HUDEP-2 (cell line): ENCODE results near the gene KCNC4.

Experiments
- DNase-seq, 76 experiments: peaks; one replicate each; lab custom pipeline; 2025; ENCODE audit not compliant: unreplicated experiment in 76 of 76; lab: John Stamatoyannopoulos, UW

The KCNC4 gene

DNA sequence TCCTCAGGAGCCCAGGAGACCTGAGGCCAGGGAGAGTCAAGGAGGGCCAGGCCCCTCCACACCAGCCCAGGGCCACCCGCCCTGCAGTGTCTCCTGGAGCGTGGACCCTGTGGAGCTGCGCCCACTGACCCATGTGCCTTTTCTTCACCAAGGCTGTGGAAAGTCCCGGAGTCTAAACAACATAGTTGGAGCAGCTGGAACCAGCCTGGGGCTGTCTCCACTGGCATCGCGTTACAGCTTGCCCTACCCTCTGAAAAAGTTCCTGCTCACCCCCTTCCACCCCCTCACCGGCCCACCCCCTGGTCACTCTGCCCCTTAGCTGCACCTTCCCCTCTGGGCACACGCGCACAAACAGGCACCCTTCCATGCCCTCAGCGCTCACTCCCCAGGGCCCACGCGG, 18.3 kb downstream of the KCNC4 start:
- no peak for DNase-seq

- no peak for DNase-seq
Measured at GRCh38 chr1:110228869-110229268, 18.8 kb downstream of the KCNC4 start.

DNA sequence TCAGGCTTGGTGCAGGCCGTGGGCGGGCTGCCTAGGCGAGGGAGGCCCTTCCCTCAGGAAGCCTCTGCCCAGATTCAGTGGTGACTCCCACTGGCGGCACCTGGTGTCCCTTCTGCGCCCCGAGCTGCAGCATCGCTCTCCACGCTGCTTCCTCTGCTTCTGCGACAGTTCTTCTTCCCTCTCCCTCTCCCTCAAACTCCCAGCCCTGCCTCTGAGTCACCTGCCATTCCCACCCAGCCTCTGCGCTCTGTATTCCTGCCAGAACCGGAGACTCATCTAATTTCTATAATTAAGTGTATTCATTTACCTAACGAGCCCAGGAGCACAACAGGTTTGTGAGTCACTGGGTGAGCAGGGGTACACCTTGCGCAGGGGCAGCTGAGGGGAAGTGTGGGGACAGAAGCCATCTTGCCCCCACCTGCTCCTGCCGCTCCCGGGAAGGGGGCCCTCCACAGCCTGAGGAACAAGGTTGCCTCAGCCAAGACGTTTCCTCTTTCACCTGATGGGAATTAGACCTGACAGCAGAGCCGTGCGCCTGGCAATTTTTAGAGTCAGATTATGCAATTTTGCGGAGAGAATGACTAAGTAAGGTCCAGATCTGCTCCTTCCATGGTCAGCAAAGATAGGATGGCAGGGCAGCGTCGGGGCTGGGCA, 19.4 kb downstream of the KCNC4 start:
- no peak for DNase-seq

DNA sequence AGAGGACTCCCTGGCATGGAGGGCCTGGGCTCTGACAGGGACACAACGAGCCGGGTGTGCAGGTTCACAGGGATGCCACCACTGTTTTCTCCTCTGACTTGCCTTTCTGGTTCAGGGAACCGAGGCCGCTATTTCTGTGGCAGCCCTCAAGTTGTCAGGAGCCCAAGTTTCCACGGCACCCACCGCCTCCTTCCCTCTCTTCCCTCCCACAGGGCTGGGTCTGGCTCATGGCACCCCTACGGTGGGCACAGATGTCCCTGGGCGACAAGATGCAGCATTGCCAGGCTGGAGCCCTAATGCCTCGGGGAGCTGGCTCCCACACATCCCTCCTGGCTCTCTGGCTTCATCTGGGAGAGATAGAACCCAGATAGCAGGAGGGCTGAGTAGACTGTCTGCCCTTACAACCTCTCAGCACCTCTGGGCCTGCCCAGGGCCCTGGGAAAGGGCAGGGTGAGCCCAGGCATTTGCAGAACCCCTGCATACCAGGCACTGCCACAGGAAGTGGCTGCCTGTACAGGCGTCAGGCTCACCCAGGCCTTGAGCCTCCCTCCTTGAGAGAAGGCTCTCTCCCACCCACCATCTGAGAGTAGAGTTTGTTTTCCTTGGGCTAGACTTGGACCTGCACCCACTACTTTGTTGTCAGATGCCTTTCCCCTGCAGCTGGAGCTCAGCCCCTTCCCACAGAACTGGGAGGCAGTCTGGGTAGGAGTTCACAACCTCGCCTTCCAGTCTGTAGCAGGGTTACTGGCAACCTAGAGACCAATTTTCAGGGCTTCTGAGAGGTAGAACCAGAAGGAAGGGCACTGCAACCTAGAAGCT, 20.5 kb downstream of the KCNC4 start:
- DNase-seq: no peak

- no peak for DNase-seq
Measured at GRCh38 chr1:110233861-110234260, 23.7 kb downstream of the KCNC4 start.

DNA sequence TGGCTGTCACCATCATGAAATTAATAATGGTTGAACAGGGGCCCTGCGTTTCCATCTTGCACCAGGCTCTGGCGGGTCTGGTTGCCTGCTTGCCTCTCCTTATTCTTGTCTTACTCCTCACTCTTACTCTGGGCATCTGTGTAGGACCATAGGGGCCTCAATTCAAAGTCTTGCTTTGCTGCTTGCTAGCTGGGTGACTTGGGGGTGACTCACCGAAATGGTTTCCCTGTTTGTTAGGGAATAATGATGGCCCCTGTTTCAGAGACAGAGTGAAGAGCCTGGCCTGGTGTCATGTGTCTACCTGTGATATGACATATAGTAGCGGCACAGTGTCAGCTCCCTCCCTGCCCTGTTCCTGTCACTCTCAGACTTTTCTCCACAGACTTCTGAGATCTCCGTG, 24.6 kb downstream of the KCNC4 start:
- DNase-seq: no peak

DNA sequence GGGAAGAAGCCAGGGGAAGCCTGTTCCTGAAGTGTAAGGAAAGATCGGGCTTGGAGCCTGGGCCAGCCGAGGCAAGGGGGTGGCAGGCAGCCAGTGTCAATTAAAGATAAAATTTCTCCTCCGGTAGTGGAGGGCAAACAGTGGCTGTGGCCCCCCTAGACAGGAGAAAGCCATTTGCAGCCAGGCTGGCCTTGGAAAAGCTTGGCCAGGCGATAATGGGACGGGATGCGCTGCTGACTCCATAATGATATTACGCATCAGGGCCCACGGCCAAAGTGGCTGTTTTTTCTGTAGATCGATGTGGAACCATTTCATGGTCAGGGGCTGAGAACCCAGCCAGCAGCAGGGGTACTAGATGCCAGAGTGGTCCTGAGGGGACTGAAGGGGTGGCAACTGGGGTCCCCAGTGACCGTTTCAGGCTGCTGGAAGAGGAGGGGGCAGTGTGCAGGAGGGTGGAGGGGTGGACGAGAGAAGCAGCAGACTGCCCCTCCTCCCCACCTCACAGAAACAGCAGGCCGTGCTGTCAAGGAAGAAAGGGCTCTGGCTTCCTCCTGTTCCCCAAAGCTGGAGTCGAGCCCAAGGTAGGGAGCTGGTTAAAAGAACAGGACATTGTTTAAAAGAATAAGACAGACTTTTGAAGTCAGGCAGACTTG, 25.2 kb downstream of the KCNC4 start:
- DNase-seq: no peak

DNA sequence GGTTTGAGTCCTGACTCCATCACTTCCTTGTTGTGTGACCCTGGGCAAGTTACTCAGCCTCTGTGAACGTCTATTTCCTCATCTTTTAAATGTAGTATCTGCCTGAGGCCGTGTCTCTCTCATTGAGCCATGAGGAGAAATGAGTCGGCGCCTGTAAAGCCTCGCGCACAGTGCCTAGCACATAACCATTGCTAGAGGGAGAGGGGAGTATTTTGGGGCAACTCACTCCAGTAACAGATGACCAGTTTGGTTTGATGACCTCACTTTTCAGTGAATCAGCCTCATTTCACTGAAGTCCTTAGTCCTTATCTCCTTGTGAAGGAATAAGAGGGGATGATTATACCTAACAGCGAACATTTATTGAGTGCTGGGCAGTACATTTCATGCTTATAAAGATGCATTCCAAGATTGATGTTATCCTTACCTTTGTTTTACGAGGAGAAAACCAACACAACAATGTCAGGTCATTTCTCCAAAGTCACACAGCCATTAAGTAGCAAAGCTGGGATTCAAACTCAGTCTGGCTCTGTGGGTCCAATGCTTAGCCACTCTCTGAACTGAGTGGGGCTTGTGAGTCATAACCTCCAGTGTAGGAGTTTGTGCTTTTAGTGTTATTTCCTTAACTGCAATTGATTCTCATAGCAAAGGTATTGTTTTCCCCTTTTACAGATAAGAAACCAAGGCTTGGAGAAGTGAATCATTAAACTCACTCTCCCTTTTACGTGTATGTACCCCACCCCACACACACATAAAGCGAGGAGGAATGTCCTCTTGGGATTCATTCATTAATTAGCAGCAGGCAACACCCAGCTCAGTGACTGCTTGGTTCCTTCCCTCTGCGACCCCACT, 25.9 kb downstream of the KCNC4 start:
- DNase-seq: peak in 2 of 76 experiments; percentile 3 to 5

GRCh38 chr1:110237386-110238152, 27.5 kb downstream of the KCNC4 start:
- DNase-seq: no peak

- DNase-seq: no peak
Measured at GRCh38 chr1:110239441-110240430, 29.6 kb downstream of the KCNC4 start.

DNA sequence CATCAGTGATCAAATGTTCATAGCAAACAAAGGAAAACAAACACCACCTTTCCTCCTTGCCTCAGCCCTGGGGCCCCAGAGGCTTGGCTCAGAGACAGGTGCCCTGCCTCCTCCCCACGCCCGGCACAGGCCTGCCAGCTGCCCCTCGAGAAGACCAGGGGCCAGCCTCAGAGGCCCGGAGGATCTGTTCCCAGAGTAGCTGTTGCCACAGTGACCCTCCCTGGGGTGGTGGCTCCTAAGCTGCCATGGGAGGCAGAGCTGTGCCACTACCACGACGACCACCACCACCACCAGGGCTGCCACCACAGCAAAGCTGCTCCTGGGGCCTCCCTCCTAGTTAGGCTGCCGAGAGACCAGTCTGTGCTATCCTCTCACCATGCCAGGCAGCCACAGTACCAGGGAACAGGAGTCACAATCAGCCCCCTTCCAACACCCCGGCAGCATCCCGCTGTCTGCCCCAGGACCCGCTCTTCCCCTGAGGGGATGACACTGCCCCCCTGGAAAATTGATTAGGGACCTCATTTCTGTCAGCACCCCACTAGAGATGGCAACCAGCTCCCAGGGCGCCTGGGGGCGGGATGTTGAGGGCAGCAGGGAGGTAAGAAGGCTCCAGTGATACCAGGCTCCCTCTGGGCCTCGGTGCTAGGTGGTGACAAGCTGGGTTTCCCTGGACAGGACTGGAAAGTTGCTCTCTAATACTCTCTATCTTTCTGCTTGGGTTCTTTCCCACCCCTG, 30.5 kb downstream of the KCNC4 start:
- DNase-seq: no peak

DNA sequence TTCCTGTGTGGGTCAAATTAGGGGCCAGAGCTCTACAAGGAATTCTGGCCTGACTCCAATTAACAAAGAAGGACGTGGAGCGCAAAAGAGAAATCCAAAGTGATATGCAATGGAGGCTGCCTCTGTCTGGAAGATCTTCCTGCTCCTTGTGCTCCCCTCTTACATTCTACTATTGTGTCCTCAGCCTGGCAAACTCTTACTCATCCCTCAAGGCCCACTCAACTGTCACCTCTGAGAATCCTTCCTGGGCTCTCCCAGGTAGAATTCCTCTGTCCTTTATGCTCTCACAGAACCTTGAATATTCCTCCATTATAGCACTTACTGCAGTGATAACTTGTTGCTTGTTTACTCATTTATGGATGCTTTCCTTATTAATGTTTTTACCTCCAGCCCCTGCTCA, 31.4 kb downstream of the KCNC4 start:
- DNase-seq: no peak

- DNase-seq: no peak
Measured at GRCh38 chr1:110242062-110242461, 31.9 kb downstream of the KCNC4 start.

GRCh38 chr1:110242731-110243130, 32.6 kb downstream of the KCNC4 start:
- DNase-seq: no peak

- DNase-seq: no peak
Measured at GRCh38 chr1:110243146-110243545, 33.0 kb downstream of the KCNC4 start.

DNA sequence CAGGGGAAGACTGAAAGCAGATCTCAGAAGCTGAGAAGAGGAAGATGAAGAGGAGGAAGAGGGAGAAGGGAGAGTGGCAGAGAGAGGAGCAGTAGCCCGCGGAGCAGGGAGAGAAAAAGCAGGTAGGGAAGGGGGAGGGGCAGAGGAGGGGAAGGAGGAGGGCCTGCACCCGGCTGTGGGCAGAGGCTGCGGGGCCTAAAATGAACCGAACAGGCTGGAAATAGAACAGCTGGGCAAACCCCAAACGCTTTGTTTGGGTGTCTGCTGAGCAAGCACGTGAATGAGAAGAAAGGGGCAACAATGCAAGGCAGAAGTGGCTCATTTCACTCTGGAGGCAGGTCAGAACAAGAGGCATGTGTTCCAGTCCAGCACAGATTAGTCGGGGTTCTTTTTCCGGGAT, 33.5 kb downstream of the KCNC4 start:
- DNase-seq: no peak

DNA sequence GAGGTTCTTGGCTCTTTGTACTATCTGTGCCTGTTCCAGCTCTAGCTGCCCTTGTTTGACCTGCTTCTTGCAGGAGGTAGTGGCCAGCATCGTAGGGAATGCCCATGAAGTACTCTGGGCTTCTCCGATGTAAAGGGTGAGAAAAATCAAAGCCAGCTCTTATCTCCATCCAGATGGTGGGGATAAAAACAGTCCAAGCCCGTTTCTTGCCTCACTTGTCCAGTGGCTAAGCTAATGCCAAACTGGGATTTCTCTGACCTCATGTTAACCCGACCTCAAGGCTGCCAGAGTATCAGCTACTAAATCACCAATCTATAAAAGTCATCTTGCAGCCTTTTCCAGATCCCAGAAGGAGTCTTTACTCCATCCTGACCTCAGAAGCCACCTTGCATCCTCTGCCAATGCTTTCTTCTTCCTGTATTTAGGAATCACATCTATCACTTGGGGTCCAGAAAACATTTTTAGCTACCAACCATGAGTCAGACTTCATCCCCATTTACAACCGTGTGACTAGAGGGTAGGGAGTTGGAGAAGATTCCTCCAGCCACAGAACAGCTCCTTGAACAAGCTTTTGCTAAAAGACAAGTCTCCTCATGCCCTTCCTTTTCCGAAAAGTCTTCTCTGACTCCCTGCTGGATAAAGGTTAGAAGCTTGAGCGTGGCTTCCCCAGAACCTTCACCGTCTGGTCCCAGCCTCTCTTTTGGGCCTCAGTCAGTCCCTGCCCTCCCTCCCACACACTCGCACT, 35.9 kb downstream of the KCNC4 start:
- DNase-seq: no peak

DNA sequence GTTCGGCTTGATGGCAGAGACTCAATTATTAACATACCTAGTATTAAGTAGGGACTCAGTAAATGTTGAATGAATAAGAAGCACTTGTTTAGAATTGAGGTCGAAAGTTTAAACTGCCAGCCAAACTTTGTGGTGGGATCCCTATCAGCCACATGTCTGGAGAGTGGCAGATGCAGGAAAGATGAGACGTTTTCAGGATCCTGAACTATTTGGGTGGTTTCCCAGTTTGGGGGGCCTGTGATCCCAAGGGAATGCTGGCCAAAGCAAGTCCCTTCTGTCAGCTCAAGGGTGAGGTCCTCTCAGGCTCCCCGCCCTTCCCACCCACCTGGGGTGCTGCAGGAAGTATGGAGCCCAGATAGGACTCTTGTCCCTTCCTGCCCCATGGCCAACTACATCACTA, 38.6 kb downstream of the KCNC4 start:
- DNase-seq: no peak
